MG63 (cell line): ENCODE results near the gene DDX19B. TPM values are rescaled to one million over a fixed set of nuclear protein-coding genes. Genes with fewer than 3 reads are reported as not detected.
"Not testable (repeated sequence)": the region's sequence is repeated elsewhere in the genome, so short reads cannot be mapped to it uniquely, and the experiment has no call there.

ENCODE experiments used
- DNase-seq: peaks from one replicate; pipeline ENCODE4 v3.0.0-alpha.2; 2020
- H3K27me3 ChIP-seq: fragments of 250-450 bp; sonication (Bioruptor Pico); 2 replicates; pipeline ENCODE4 v1.5.1; 2020; ENCODE audit warnings: mild to moderate bottlenecking, moderate library complexity
- H3K36me3 ChIP-seq: fragments of 250-450 bp; sonication (Bioruptor Pico); 2 replicates; pipeline ENCODE4 v1.5.1; 2020; ENCODE audit warnings: mild to moderate bottlenecking, moderate library complexity
- H3K4me3 ChIP-seq: fragments of 250-450 bp; sonication (Bioruptor Pico); 2 replicates; pipeline ENCODE4 v1.5.1; 2020; ENCODE audit warnings: mild to moderate bottlenecking, moderate library complexity
- H3K9me3 ChIP-seq: fragments of 250-450 bp; sonication (Bioruptor Pico); 2 replicates; pipeline ENCODE4 v1.5.1; 2020; ENCODE audit warnings: mild to moderate bottlenecking, moderate library complexity
- total RNA-seq: library from RNA; depleted of rRNA; stranded (reverse); fragments of >200 nt; shearing (Covaris generic); gene quantifications from 2 replicates; pipeline ENCODE4 v1.2.3, GENCODE V29; 2014; ENCODE audit warnings: low replicate concordance; rRNA removed

Gene DDX19B
- total RNA-seq = 7.9 and 27.3 TPM in 2 replicates

GRCh38 chr16:70298988-70299938 is at the start of gene DDX19B:
DDX19B (plus strand) TSS chr16:70299186; CDS start chr16:70299298, 112 bp downstream.
- Histone ChIP-seq H3K4me3 (peak within 1 kb of the TSS; percentile 63), H3K27me3 (no peaks in the 10 kb centered on the region), H3K9me3 (no peaks in the 10 kb centered on the region), H3K36me3 (peaks cover 6% of the 10 kb centered on the region; the same call in 1 of the 2 replicates)
- peak; percentile 73 for DNase-seq

GRCh38 chr16:70249697-70250096 is 49.3 kb upstream of the DDX19B start:
- not testable (repeated sequence) for H3K9me3 ChIP-seq, DNase-seq, H3K27me3 ChIP-seq
- Histone ChIP-seq H3K4me3 (peak overlapping the region; percentile 53), H3K36me3 (peaks cover 25% of the 10 kb centered on the region)

GRCh38 chr16:70250748-70251628 is 48.0 kb upstream of the DDX19B start:
- no peaks in the 10 kb centered on the region for H3K27me3 ChIP-seq
- H3K9me3 ChIP-seq = no peaks in the 10 kb centered on the region
- peak; percentile 42 for DNase-seq
- peaks cover 32% of the 10 kb centered on the region for H3K36me3 ChIP-seq
- peak overlapping the region; percentile 53 for H3K4me3 ChIP-seq

- peaks cover 40% of the 10 kb centered on the region for H3K36me3 ChIP-seq
These were observed 47.2 kb upstream of the DDX19B start, which contains the start of gene EXOSC6 for GRCh38 chr16:70251629-70252354. EXOSC6 (minus strand) TSS chr16:70251940; CDS start chr16:70251900, 40 bp downstream.

GRCh38 chr16:70252355-70252988 is 46.5 kb upstream of the DDX19B start:
- peak overlapping the region; percentile 63 for H3K4me3 ChIP-seq
- H3K27me3 ChIP-seq = no peaks in the 10 kb centered on the region
- no peaks in the 10 kb centered on the region for H3K9me3 ChIP-seq
- DNase-seq = peak; percentile 22
- H3K36me3 ChIP-seq = peaks cover 44% of the 10 kb centered on the region

More at GRCh38 chr16:70251629-70252354, 47.2 kb upstream of the DDX19B start, which contains the start of gene EXOSC6:
- Histone ChIP-seq H3K4me3 (peak within 1 kb of the TSS; percentile 63), H3K9me3 (no peaks in the 10 kb centered on the region), H3K27me3 (no peaks in the 10 kb centered on the region)
- peak; percentile 89 for DNase-seq

- DNase-seq = peak; percentile 25
- Histone ChIP-seq H3K4me3 (no peak overlapping the region), H3K36me3 (peaks cover 46% of the 10 kb centered on the region), H3K9me3 (no peaks in the 10 kb centered on the region), H3K27me3 (no peaks in the 10 kb centered on the region)
These were observed 45.5 kb upstream of the DDX19B start for GRCh38 chr16:70253291-70254106.

- no peak overlapping the region for H3K4me3 ChIP-seq
- DNase-seq = no peak
- H3K27me3 ChIP-seq = no peaks in the 10 kb centered on the region
- H3K9me3 ChIP-seq = no peaks in the 10 kb centered on the region
- peaks cover 54% of the 10 kb centered on the region for H3K36me3 ChIP-seq
These were observed 44.6 kb upstream of the DDX19B start for GRCh38 chr16:70254180-70254964.

- Histone ChIP-seq H3K9me3 (no peaks in the 10 kb centered on the region), H3K27me3 (no peaks in the 10 kb centered on the region), H3K4me3 (no peak overlapping the region), H3K36me3 (peaks cover 58% of the 10 kb centered on the region)
- DNase-seq = no peak
These were observed 44.1 kb upstream of the DDX19B start for GRCh38 chr16:70254965-70255286.

GRCh38 chr16:70255574-70255973 is 43.4 kb upstream of the DDX19B start:
- DNase-seq = no peak
- Histone ChIP-seq H3K4me3 (no peak overlapping the region), H3K27me3 (no peaks in the 10 kb centered on the region), H3K36me3 (peaks cover 64% of the 10 kb centered on the region), H3K9me3 (no peaks in the 10 kb centered on the region)

- Histone ChIP-seq H3K4me3 (no peak overlapping the region), H3K27me3 (no peaks in the 10 kb centered on the region), H3K36me3 (peaks cover 69% of the 10 kb centered on the region), H3K9me3 (no peaks in the 10 kb centered on the region)
- no peak for DNase-seq
These were observed 41.6 kb upstream of the DDX19B start for GRCh38 chr16:70257391-70257790.

- Histone ChIP-seq H3K36me3 (peaks cover 65% of the 10 kb centered on the region), H3K9me3 (no peaks in the 10 kb centered on the region), H3K27me3 (no peaks in the 10 kb centered on the region), H3K4me3 (no peak overlapping the region)
- DNase-seq = no peak
These were observed 40.9 kb upstream of the DDX19B start for GRCh38 chr16:70258065-70258464.

GRCh38 chr16:70258946-70259345 is 40.0 kb upstream of the DDX19B start:
- no peaks in the 10 kb centered on the region for H3K9me3 ChIP-seq
- peaks cover 60% of the 10 kb centered on the region for H3K36me3 ChIP-seq
- no peak overlapping the region for H3K4me3 ChIP-seq
- no peak for DNase-seq
- no peaks in the 10 kb centered on the region for H3K27me3 ChIP-seq

- not testable (repeated sequence) for H3K27me3 ChIP-seq, DNase-seq, H3K9me3 ChIP-seq, H3K4me3 ChIP-seq
- H3K36me3 ChIP-seq = peaks cover 63% of the 10 kb centered on the region
These were observed 39.1 kb upstream of the DDX19B start for GRCh38 chr16:70259903-70260302.

- Histone ChIP-seq H3K4me3 (no peak overlapping the region), H3K9me3 (no peaks in the 10 kb centered on the region), H3K27me3 (no peaks in the 10 kb centered on the region), H3K36me3 (peaks cover 56% of the 10 kb centered on the region)
- no peak for DNase-seq
These were observed 31.5 kb upstream of the DDX19B start for GRCh38 chr16:70267516-70267915.

- not testable (repeated sequence) for DNase-seq, H3K4me3 ChIP-seq, H3K27me3 ChIP-seq, H3K9me3 ChIP-seq
- peaks cover 59% of the 10 kb centered on the region for H3K36me3 ChIP-seq
These were observed 31.1 kb upstream of the DDX19B start for GRCh38 chr16:70267922-70268321.
